IPS-11a (cell line): ENCODE measurements around the gene GPR78.

Experiments used
- H3K4me3 ChIP-seq: one replicate; pipeline ENCODE4 v1.5.1; 2013; ENCODE audit warnings: low read depth, low read length, control low read depth

Gene GPR78

DNA sequence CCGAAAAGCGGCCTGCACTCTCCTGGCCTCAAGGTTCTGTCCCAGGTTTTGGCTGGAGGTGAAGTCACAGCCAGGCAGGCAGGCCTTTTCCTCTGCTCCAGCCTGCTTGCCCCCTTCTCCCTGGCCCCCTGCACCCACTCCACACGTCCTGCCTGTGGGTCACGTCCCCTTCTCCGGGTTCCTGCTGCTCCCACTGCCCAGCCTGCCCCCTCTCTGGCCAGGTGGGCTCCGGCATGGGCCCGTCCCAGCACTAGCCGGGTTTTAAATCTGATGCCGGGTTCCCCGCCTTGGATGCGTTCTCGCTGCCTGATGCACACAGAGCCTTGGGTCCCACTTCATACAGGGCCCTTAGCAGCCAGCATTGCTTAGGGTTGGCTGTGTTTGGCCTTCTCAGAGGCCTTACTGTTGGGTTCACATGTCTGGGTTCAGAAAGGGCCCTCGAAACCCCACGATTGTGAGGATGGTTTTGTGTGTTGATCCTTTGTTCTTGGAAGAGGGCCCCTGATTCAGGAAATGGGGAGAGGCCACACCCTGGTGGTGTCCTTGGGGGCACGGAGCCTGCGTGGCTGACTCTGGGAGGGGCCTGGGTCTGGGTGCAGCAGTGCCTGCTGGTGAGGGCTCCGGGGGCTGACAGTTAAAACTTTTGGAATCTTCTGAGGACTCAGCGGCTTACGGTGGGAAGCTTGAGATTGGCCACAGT is 18.3 kb downstream of the GPR78 start:
- no peak overlapping the region for H3K4me3 ChIP-seq

DNA sequence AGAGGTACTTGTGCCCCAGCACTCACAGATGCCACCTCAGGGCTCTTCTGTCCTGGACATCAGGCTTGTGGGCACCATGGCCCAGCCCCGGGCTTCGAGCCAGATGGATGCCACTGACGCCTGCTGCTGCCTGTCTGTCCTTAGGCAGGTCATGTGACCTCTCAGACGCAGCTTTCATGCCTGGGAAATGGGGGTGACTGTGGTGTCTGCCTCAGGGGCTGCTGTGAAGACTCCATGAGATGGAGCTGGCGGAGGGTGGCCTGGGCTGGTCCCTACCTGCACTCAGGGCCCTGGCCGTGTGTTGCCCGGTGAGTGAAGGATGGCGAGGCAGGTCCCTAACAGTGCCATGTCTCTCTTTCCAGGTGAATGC is 18.9 kb downstream of the GPR78 start:
- H3K4me3 ChIP-seq = no peak overlapping the region

DNA sequence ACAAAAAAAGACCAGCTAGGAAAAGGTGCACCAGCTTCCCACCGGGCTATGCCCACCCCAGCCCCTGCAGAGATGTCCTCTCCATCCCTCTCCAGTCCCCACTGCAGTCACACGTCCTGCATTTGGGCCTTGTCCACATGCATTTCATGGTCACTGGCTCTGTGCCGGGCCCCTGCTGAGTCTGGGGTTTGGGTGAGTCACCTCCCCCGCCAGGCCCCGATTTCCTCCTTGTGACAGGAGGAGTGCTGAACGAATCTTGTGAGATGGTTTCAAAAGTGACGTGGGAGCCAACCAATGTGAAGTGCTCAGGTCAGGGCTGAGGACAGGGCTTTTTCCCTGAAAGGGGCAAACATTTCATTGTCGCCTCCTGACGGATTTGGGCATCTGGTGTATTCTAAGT is 19.5 kb downstream of the GPR78 start:
- H3K4me3 ChIP-seq = no peak overlapping the region

DNA sequence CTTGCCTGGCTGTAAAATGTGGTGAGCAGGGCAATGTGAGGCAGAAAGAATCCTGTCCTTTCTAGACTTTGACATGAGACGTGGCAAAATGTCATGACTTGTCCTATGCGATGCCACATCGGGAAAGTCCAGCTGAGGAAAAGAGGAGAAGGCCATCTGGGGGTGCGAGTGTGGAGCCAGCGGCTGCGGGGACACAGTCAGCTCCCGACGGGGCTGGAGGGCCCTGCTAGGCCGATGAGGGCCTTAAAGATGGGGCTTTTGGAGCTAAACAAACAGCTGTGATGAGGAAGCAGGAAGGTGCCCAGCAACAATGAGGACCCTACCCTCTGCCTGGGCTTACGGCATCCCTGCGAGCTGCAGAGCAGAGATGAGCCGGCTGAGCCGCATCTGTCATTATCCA is 20.1 kb downstream of the GPR78 start:
- H3K4me3 ChIP-seq = no peak overlapping the region

DNA sequence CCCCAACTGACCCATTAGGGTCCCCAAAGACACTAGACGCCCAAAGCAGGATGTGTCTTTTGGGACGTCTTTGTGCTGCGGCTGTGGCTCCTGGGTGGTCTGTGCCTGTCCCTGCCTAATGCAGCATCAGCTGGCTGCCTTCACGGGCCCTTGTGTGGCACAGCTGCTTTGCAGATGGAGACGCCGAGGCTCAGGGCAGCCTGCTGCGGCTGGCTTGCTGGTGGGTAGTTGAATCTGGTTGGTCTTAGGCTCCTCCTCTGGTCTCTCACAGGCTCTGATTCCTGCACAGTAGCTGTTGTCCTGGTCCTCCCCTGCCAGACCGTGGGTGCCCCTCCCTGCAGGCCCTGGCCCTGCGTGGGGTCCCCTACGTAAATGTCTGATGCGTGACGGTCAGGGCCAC is 20.5 kb downstream of the GPR78 start:
- no peak overlapping the region for H3K4me3 ChIP-seq

DNA sequence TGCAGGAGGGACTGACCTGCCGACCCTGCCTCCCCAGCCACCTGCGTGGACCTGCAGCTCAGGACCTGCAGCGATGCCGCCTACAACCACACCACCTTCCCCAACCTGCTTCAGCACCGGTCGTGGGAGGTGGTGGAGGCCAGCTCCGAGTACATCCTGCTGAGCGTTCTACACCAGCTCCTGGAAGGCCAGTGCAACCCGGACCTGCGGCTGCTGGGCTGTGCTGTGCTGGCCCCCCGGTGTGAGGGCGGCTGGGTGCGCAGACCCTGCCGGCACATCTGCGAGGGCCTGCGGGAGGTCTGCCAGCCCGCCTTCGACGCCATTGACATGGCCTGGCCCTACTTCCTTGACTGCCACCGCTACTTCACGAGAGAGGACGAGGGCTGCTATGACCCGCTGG is 20.9 kb downstream of the GPR78 start:
- H3K4me3 ChIP-seq = no peak overlapping the region

DNA sequence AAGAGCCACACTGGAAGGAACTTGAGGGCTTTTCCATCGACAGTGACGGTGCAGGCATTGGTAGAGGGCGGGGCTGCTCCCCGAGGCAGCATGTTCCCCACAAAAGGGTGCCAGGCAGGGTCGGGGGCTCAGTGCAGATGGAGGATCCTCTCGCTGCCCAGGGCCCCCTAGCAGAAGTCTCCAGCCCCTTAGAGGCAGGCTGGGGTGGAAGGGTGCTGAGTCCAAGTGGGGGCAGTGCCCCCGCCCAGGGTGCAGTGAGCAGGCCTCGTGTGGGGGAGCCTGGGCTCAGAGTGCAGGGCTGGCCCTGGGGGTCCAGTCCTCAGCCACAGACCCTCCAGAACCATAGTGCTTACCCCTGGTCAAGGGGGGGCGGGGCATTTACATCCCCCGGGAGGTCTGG is 21.4 kb downstream of the GPR78 start:
- no peak overlapping the region for H3K4me3 ChIP-seq

DNA sequence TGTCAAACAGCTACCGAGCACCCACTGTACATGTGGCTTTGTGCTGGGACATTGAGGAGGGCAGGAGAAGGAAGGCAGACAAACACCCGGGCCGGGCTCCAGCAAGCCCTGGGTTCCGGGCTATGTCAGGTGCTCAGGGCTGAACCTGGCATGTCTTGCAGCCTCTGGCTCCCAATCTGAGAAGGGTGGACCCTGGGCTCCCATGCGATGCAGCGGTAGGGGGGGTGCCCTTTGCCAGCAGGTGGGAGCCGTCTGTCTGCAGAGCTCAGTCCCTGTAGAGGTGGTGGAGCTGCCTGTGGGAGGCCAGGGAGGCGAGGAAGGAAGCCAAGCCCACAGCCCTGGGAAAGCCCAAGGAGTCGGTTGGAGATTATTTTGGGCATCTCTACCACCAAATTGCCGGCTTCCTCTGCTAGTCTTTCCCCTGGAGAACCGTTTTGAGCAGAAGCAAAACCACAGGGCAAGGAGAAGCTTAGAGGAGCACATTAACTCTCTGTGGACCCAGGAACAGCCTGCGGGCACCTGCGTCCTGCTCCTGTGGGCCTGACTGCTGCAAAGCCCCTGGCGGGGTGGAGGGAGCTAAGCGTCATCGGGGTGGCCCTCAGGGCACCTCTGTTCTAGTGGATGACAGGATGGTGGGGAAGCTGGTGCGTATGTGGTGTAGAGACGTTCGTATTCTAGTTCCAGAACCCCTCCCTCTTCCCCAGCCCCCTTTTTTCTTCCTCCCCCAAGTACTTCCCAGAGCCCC is 22.7 kb downstream of the GPR78 start:
- no peak overlapping the region for H3K4me3 ChIP-seq

DNA sequence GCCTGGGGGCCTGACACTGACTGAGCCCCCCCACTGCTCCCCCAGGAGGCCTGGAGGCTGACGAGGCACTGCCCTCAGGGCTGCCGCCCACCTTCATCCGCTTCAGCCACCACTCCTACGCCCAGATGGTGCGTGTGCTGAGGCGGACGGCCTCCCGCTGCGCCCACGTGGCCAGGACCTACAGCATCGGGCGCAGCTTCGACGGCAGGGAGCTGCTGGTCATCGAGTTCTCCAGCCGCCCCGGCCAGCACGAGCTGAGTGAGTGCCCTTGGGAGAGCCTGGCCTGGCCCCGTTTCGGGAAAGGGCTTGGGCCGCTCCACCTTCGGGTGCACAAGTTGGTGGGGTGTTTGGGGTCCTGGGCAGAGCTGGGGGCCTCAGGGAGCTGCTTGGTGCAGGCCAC is 23.7 kb downstream of the GPR78 start:
- no peak overlapping the region for H3K4me3 ChIP-seq

DNA sequence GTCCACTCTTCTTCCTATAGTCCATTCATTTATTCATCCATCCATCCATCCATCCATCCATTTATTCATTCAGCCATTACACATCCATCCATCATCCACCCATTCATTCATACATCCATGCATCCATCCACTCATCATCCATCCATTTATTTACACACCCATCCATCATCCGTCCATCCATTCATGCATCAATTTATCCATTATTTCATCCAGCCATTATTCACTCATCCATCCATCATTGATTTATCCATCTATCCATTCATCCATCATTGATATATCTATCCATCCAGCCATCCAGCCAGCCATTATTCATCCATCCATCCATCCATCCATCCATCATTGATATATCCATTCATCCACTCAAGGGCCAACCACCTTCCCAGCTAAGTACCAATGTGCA is 25.1 kb downstream of the GPR78 start:
- no peak overlapping the region for H3K4me3 ChIP-seq

DNA sequence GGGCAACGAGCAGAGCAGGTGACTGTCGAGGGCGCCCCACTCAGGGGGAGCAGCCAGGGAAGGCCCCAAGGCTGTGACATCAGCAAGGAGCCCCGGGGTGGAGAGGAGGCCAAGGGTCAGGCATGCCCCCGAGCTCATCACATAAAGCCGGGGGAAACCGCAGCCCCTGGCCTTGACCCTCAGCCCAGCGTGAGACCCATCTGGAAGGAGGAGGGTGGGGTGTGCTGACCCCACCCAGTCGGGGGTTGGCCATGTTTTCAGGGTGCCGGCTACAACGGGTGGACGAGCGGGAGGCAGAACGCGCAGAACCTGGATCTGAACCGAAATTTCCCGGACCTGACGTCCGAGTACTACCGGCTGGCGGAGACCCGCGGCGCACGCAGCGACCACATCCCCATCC is 26.3 kb downstream of the GPR78 start:
- H3K4me3 ChIP-seq = no peak overlapping the region

DNA sequence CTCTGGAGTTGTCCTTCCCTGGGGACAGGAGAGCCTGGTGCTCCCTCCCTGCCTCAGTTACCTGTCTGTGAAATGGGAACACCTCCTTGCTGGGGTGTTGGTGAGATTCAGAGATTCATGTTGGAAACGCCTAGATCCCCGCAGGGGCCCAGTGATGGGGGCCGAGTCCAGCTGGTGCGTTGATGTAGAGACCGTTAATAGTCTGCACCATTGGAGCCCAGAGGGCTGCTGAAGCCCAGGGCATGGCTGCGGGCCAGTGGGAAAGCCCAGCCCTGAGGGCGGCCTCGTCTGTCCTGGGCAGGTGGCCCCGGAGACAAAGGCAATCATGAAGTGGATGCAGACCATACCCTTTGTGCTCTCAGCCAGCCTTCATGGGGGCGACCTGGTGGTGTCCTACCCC is 26.8 kb downstream of the GPR78 start:
- H3K4me3 ChIP-seq = no peak overlapping the region

DNA sequence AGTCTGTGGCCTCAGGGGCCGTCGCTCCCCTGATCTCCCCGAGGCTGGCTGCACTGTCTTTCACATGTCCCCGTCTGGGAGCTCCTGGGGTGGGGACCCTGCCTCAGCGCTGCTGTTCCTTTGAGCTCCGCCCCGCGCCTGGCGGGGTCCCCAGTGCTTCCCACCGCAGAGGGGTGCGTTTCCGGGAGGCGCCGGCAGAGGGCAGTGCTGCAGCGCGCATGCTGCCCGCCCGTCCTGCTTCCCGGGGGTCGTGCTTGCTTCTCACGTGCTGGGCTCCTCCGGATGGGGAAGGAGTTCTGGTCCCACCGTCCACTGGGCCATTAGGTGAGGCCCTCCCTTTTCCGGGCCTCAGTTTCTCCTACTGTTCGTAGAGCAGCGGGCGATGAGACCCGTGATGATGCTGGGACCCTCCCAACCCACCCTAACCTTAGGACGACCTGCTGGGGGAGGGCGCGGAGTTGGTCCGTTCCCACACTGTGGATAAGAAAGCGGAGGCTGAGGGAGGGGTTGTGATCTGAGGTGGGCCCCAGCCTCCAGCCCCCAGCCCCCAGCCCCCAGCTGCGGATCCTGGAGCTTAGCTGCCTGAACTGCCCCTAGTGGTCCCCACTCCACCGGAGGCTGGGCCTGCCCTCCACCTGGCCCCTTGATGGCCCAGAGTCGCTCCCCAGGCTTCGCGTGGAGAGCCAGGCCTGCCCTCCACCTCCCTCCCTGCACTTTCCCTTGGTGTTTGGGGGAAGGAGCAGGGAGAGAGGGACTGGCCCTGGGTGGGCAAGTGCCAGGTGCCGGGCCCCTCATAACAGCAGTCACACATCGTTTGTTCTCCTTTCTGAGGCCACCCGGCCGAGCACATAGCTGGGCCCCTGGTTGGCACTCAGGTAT is 27.6 kb downstream of the GPR78 start:
- no peak overlapping the region for H3K4me3 ChIP-seq

DNA sequence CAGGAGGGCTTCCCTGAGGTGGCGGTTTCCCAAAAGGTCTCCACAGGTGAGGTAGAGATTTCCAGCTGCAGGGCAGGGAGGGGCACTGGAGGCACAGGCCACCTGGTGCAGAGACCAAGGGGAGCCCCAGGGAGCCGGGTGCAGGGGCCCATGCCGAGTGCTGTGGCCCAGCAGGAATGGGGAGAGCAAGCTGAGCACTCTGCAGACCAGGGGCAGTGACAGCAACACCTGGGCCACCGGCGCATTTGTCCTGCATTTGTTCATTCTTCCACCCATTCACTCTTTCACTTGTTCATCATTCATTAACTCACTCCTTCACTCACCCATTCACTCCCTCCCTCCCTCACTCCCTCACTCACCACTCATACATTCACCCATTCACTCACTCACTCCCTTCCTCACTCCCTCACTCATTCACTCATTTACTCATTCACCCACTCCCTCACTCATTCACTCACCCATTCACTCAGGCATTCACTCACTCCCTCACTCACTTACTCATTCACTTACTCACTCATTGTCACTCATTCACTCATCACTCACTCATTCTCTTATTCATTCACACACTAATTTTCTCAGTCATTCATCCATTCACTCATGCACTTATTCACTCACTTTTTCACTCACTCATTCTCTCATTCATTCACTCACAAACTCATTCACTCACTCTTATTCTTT is 28.7 kb downstream of the GPR78 start:
- H3K4me3 ChIP-seq = no peak overlapping the region

DNA sequence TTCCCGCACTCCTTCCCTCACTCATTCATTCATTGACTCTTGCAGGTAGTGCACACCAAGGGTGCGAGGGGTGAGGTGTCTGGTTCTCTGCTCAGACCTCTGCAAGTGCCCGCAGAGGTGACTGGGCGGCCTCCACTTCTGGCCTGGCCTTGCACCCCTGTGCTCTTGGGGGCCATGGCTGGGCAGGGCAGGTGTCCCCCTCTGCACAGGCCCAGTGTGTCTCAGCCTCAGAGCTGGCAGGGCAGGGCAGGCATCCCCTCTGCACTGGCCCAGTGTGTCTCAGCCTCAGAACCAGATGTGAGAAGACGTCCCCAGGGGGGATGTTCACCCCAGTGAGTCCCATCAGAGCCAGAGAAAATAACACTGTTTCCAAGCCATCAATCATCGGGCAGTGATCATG is 29.2 kb downstream of the GPR78 start:
- H3K4me3 ChIP-seq = no peak overlapping the region

DNA sequence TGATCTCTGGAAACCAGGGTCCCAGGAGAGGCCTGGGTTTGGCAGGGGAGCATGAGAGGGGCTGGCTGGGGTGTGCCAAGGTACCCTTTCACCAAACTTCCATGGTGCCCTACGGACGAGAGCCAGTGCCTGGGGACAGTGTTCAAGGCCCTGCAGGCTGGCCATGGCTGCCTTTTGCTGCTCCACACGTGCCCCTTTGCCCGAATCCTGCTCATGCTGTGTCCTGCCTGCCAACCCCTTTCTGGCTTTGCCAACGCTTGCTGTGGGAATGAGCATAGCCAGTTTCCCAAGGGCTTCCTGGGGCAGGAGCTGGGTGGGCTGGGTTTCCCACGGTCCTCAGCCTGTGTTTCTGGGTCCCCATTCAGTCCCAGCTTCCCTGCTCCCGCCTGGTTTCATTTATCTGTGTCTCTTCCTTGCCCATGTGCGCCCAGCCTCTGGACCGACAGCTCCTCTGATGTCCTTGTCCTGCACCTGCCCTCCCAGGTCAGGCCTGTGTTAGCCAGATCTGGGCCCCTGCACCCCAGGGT is 29.7 kb downstream of the GPR78 start:
- no peak overlapping the region for H3K4me3 ChIP-seq

DNA sequence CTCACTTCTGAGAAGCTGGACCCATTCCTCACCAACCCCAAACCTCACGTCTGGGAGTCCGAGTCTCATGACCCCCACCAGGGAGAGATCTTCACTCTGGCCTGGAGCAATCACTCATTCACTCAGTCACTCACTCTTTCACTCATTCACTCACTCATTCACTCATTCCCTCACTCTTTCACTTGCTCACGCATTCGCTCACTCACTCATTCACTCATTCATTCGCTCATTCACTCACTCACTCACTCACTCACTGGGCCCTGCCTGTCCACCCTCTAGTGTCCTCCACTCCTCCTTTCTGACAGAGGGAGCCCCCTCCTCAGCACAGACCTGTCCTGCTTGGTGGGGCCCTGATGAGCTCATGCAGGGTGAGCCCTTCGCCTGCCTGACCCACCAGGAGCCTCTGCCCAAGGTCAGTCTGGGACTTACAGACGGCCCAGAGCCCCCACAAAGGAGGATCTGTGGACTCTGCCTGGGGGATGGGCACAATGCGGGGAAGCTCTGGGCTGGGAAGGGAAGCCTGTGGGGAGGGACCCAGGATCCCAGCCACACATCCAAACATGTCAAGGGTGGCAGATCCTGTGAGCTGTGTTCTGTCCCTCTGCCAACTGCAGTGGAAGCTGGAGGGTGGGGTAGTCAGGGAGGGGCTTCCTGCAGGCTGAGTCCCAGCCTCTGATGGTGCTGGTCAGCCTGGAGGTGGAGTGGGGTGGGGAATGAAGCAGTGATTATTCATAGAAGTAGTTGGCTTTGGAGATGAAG is 30.8 kb downstream of the GPR78 start:
- no peak overlapping the region for H3K4me3 ChIP-seq

DNA sequence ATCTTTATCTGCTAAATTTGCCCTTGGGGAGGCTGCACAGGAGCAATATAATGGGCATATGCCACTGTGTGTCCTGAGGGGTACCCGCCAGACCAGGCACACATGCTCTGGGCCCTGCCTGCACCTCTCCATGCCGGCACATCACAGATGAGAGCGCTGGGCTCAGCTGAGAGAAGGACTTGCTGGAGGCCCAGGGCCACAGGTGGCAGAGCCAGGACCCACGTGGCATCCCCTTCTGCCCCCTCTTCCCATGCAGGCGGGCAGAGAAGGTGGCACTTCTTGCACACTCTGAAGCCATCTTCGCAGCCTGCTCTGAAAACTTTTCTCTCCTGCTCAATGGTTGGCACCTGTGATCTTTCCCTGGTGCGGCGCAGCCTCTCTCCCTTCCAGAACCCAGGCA is 32.5 kb downstream of the GPR78 start:
- H3K4me3 ChIP-seq = no peak overlapping the region

DNA sequence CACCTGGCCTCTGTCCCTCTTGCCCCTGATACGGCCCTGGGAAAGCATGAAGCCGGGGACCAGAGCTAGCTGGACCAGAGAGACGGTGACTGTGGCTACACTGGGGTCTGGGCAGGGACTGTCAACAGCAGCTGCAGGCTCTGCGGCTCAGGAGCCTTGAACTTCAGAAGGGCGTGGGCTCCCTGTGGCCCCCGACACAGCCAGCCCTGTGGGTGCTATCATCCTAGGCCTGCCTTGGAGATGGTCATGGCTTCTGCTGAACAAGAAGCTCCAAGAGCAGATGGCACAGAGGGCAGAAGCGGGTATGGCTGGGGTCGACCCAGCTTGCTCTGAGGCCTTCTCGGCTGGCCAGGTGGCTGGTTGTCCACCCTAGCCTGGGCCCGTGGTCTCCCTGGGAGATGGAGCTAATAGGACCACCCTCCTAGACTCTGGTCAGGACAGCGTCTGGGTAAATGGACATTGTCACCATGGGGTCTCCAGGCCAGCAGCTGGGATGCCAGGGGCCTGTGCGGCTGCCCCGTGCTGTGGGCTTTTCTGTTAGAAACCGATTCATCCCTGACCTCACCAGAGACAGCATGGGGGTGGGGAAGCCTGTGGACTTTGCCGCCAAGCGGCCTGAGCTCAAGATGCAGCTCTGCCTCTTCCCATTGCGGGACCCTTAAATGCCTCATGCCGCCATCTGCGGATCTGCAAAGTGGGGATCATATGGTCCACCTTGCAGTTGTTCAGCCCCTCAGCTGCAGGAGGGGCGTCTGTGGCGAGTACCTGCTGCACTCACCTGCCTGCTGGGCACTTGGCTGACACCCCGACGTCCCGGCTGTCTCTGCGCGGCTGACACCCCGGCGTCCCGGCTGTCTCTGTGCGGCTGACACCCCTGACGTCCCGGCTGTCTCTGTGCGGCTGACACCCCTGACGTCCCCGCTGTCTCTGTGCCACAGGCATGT is 33.5 kb downstream of the GPR78 start:
- no peak overlapping the region for H3K4me3 ChIP-seq
